Panc1 (cell line): Measurements from ENCODE around the gene UMOD. TPM values are rescaled to one million over a fixed set of nuclear protein-coding genes. Genes with fewer than 3 reads are reported as not detected.

Source experiments
- ATAC-seq: fragments of 200-7000 bp; cut with Tn5 transposase; 2 replicates; pipeline ENCODE4 v1.9.1; 2020; ENCODE audit warnings: mild to moderate bottlenecking, moderate library complexity
- BruUV-seq: library from RNA; stranded (reverse); fragments of 400-500 nt; replicated peaks from 2 replicates; lab custom pipeline; 2021; lab: Mats Ljungman, UMichigan
- CTCF ChIA-PET: fragments of 300-600 bp; sonication (Branson Sonifier 250); formaldehyde crosslinking; loops from one replicate; lab custom pipeline; 2022; ENCODE audit warnings: antibody characterized with exemption; lab: Charles Lee
- POLR2A ChIA-PET: fragments of 300-600 bp; sonication (Branson Sonifier 250); formaldehyde crosslinking; loops from one replicate; lab custom pipeline; 2022; ENCODE audit warnings: antibody characterized with exemption; lab: Charles Lee
- DNase-seq: peaks from one replicate; pipeline ENCODE4 v3.0.0-alpha.2; 2010; ENCODE audit warnings: low read depth, low spot score
- H3K27ac ChIP-seq: 2 replicates; pipeline ENCODE4 v1.5.1; 2011; ENCODE audit warnings: mild to moderate bottlenecking, low read length, inconsistent platforms
- H3K27me3 ChIP-seq: fragments of 200-500 bp; sonication (Bioruptor generic); 2 replicates; pipeline ENCODE4 v1.6.0; 2014; ENCODE audit warnings: low read length, inconsistent platforms; ENCODE audit not compliant: control insufficient read depth, insufficient read depth
- H3K36me3 ChIP-seq: fragments of 200-500 bp; sonication (Bioruptor generic); 2 replicates; pipeline ENCODE4 v1.5.1; 2014; ENCODE audit warnings: inconsistent platforms, mild to moderate bottlenecking, low read length, moderate library complexity; ENCODE audit not compliant: control insufficient read depth, insufficient read depth
- H3K4me1 ChIP-seq: 2 replicates; pipeline ENCODE4 v1.5.1; 2011; ENCODE audit warnings: inconsistent platforms, mild to moderate bottlenecking, low read length, moderate library complexity; ENCODE audit not compliant: control insufficient read depth, insufficient read depth
- H3K4me3 ChIP-seq, 2 experiments: 2 replicates each; pipeline ENCODE4 v1.5.1; 2011 to 2012; ENCODE audit warnings: low read depth in 2 of 2, low read length in 2 of 2, mild to moderate bottlenecking in 2 of 2, inconsistent platforms in 1 of 2, moderate library complexity in 1 of 2
- H3K9me3 ChIP-seq: fragments of 200-500 bp; sonication (Bioruptor generic); 2 replicates; pipeline ENCODE4 v1.5.1; 2014; ENCODE audit warnings: low read depth, mild to moderate bottlenecking, inconsistent platforms, low read length, moderate library complexity; ENCODE audit not compliant: control insufficient read depth, insufficient read depth
- POLR2AphosphoS5 ChIP-seq: IDR thresholded peaks from 2 replicates; pipeline ENCODE4 v1.6.1; 2012; ENCODE audit warnings: mild to moderate bottlenecking, low read depth, low read length, moderate library complexity
- REST ChIP-seq, 2 experiments: IDR thresholded peaks; 2 replicates each; pipeline ENCODE4 v1.6.1; 2011 to 2012; ENCODE audit warnings: low read depth in 2 of 2, control low read depth in 1 of 2, low read length in 1 of 2, mild to moderate bottlenecking in 1 of 2, moderate library complexity in 1 of 2; ENCODE audit not compliant: insufficient read depth in 1 of 2
- SIN3A ChIP-seq: IDR thresholded peaks from 2 replicates; pipeline ENCODE4 v1.6.1; 2012; ENCODE audit warnings: low read depth, mild to moderate bottlenecking, low read length, moderate library complexity, borderline replicate concordance; ENCODE audit not compliant: insufficient read depth
- TCF7L2 ChIP-seq: IDR thresholded peaks from 2 replicates; pipeline ENCODE4 v1.6.1; 2011; ENCODE audit warnings: mild to moderate bottlenecking, low read depth, low read length, inconsistent platforms
- in situ Hi-C: cut with HindIII; loops from 2 replicates; pipeline ENCODE4 v1.10.0; 2016; ENCODE audit warnings: low sequenced_read_pairs, low pct_unique_long_range_greater_than_20kb
- intact Hi-C: fragments of 100-400 bp; cut with micrococcal nuclease; formaldehyde crosslinking; loops from one replicate; pipeline ENCODE4 v1.10.0; 2022; ENCODE audit not compliant: unreplicated experiment
- total RNA-seq: library from RNA; stranded (reverse); gene quantifications from one replicate; pipeline ENCODE4 v1.2.1, GENCODE V29; 2021; ENCODE audit not compliant: unreplicated experiment
- TF ChIP-seq, protein P1 (sequence below): fragments of 450-650 bp; IDR thresholded peaks from 2 replicates; pipeline ENCODE4 v1.5.1; 2017; ENCODE audit warnings: mild to moderate bottlenecking

The UMOD gene
- total RNA-seq, 1 experiment from 2014 or later, result not detected

- peaks cover 3% of the 10 kb centered on the region; the same call in 1 of the 2 replicates for H3K4me1 ChIP-seq
- no peak for DNase-seq
- H3K9me3 ChIP-seq, result no peaks in the 10 kb centered on the region
- BruUV-seq, result no TSS peak
- POLR2A ChIA-PET, result no interaction called here
- H3K4me3 ChIP-seq, result no peak overlapping the region
- no peak for ATAC-seq
- in situ Hi-C loops (no loop called here), intact Hi-C loops (no loop called here)
- no peak for TF ChIP-seq SIN3A
- TF ChIP-seq TCF7L2, result no peak
- H3K27ac ChIP-seq, result no peak overlapping the region
- H3K36me3 ChIP-seq, result no peaks in the 10 kb centered on the region
- CTCF ChIA-PET, result interaction anchor here (5.2 kb wide), 1 partner anchor 395 kb away, joined by 93 read pairs; no protein-coding TSS in a partner anchor
- peaks cover 23% of the 10 kb centered on the region for H3K27me3 ChIP-seq
Observed at GRCh38 chr16:20303012-20303411, 49.5 kb downstream of the UMOD start.

GRCh38 chr16:20302389-20302788, 50.1 kb downstream of the UMOD start:
- Histone ChIP-seq H3K36me3 (no peaks in the 10 kb centered on the region), H3K4me3 (no peak overlapping the region), H3K27ac (no peak overlapping the region), H3K9me3 (no peaks in the 10 kb centered on the region), H3K4me1 (peaks cover 3% of the 10 kb centered on the region; the same call in 1 of the 2 replicates), H3K27me3 (peaks cover 23% of the 10 kb centered on the region)
- no TSS peak for BruUV-seq
- CTCF ChIA-PET, result interaction anchor here (1.2 to 5.2 kb wide), 2 partner anchors 81 to 394 kb away, joined by 3 to 93 read pairs; no protein-coding TSS in a partner anchor
- DNase-seq, result no peak
- intact Hi-C loops (no loop called here), in situ Hi-C loops (no loop called here)
- ATAC-seq, result no peak
- POLR2A ChIA-PET, result no interaction called here
- TF ChIP-seq SIN3A, result no peak
- TF ChIP-seq REST (IDR thresholded peaks at IDR 0.05; ENCODE audit: insufficient read depth in 1 of 2, low read depth in 2 of 2, low read length in 1 of 2), result no peak

DNA sequence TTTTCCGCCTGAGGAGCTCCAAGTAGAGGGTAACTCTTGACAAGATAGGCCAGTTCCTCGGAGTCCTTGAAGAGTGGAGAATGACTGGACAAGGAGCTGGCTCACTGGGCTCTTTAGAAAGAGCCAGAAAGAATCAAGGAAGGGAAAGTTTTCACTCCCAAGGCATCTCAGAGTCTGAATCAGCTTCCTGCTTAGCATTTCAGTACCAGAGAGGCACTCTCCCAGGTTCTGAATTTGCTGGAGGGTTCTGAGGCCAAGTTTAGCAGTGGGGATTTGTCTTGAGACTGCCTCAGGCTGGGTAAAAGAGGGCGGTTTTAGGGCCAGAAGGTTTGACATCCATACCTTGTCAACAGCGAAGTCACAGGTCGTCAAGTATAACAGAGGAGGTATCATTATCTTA, 50.7 kb downstream of the UMOD start:
- H3K4me1 ChIP-seq, result peaks cover 3% of the 10 kb centered on the region; the same call in 1 of the 2 replicates
- BruUV-seq, result no TSS peak
- TF ChIP-seq, protein P1, sequence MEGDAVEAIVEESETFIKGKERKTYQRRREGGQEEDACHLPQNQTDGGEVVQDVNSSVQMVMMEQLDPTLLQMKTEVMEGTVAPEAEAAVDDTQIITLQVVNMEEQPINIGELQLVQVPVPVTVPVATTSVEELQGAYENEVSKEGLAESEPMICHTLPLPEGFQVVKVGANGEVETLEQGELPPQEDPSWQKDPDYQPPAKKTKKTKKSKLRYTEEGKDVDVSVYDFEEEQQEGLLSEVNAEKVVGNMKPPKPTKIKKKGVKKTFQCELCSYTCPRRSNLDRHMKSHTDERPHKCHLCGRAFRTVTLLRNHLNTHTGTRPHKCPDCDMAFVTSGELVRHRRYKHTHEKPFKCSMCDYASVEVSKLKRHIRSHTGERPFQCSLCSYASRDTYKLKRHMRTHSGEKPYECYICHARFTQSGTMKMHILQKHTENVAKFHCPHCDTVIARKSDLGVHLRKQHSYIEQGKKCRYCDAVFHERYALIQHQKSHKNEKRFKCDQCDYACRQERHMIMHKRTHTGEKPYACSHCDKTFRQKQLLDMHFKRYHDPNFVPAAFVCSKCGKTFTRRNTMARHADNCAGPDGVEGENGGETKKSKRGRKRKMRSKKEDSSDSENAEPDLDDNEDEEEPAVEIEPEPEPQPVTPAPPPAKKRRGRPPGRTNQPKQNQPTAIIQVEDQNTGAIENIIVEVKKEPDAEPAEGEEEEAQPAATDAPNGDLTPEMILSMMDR, result no peak
- no peak for TF ChIP-seq TCF7L2
- no peak for TF ChIP-seq SIN3A
- TF ChIP-seq POLR2AphosphoS5, result no peak
- TF ChIP-seq REST (IDR thresholded peaks at IDR 0.05; ENCODE audit: insufficient read depth in 1 of 2, low read depth in 2 of 2, low read length in 1 of 2), result peak in 1 of 2 experiments; percentile 52; a peak in 1 of 4 replicates
- ChIA-PET POLR2A (no interaction called here), CTCF (interaction anchor here (0.5 to 5.2 kb wide), 5 partner anchors 23 to 394 kb away, joined by 3 to 93 read pairs (median 7); no protein-coding TSS in a partner anchor)
- no peak overlapping the region for H3K4me3 ChIP-seq
- no peaks in the 10 kb centered on the region for H3K36me3 ChIP-seq
- no peaks in the 10 kb centered on the region for H3K9me3 ChIP-seq
- intact Hi-C loops (no loop called here), in situ Hi-C loops (no loop called here)
- ATAC-seq (no peak), DNase-seq (no peak)
- peaks cover 23% of the 10 kb centered on the region for H3K27me3 ChIP-seq
- no peak overlapping the region for H3K27ac ChIP-seq
